HG03378 (cell line): ENCODE results near the gene CAVIN2.
"Not testable (repeated sequence)": the region's sequence is repeated elsewhere in the genome, so short reads cannot be mapped to it uniquely, and the experiment has no call there.

Experiments
- ATAC-seq: cut with Tn5 transposase; IDR thresholded peaks from one replicate; pipeline ENCODE4 v1.9.1; 2021; ENCODE audit warnings: mild to moderate bottlenecking, moderate library complexity; ENCODE audit not compliant: unreplicated experiment

The CAVIN2 gene

DNA sequence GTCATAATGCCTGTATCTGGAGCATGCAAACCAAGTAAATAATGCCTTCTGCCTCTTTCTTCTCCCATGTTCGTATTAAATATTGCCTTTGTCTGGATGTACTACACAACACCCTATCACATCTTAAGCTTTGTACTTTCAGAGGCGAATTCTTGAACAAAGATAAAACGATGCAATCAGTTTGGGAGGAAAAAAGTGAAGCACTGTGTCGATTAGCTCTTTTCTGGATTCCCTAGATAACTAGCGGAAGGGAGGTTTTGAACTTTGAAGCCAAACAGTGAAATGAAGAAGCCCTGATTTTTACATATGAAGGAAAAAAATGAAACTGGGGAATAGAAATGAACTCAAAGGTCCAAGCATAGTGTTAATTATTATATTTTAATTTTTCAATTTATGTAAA lies 44.7 kb downstream of the CAVIN2 start:
- no peak for ATAC-seq

DNA sequence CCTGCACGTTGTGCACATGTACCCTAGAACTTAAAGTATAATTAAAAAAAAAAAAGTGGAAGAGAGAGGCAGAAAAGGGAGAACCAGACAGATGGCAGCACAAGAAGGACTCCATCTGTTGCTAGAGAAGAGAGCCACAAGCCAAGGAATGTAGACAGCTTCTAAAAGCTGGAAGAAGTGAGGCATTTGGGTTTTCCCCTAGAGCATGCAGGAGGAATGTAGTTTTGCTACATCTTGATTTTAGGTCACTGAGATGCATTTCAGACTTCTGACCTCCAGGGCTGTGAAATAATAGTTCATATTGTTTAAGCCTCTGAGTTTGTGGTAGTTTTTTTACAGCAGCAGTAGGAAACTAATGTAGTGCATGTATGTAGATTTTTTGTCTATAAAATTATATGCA lies 46.0 kb downstream of the CAVIN2 start:
- ATAC-seq, result no peak

- ATAC-seq, result no peak
Observed at GRCh38 chr2:191799526-191799925, 47.4 kb downstream of the CAVIN2 start.

- no peak for ATAC-seq
Observed at GRCh38 chr2:191797942-191798876, 48.7 kb downstream of the CAVIN2 start.

DNA sequence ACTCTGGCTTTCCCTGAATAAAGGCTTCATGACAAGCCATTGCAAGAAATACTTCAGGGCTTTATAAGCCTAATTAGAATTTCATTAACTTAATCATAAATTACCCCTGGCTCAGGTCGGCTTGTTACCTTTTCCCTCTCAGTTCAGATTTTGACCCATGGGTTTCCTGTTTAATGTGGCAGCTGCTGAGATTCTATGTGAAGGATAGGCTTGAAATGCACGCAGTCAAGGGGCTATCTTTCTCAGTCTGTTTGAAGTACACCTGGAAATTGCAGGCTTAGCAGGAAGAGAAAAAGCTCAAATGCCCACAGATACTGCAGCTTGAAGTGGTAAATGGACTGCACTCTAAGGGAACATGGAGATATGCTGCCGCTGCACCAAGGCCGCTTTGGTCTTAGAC lies 49.4 kb downstream of the CAVIN2 start:
- no peak for ATAC-seq

- ATAC-seq, result no peak
Observed at GRCh38 chr2:191795715-191796114, 51.2 kb downstream of the CAVIN2 start.

DNA sequence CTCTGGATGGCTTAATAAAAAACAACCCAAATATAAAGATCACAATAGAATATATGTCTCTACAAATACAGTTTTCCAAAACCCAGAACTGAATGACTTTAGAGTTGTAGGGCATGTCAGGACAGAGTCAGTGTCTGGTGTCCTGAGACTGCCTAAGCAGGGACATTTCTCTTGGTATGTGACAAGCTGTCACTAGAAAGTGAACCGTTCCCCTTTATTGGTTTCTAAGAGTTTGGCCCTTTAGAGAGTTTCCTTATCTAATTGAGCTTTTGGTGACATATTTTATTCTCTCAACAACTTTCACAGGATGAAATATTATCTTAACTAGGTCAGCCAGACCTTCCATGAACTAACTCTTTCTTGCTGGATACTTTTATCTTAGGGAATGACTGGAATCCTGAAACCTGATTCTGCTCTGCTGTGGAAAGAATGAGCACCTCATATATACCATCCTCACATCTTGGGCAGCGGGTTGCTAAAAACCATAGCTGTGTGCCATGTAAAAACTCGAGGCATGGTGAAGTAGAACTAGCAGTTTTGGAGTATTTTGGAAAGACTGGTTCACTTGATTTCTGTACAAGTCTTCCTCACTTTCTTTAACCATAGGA lies 54.8 kb downstream of the CAVIN2 start:
- ATAC-seq, result no peak

DNA sequence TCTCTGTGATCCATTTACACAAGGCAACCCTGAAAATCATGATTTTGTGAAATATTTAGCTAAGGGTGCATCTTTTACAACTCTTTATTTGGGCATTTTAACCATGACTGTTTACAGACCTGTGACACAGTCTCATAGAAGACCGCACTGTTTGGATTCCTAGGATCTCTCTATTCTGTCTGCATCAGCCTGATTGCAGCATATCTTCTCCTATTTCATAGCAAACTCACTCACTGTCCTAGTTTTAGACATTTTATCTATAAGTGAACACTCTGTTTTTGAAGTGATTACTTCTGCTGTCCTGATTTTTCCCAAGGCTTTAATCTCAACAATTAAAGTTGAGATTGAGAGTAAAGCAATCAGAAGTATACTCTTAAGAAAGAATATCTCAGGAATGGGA lies 56.2 kb downstream of the CAVIN2 start:
- no peak for ATAC-seq

DNA sequence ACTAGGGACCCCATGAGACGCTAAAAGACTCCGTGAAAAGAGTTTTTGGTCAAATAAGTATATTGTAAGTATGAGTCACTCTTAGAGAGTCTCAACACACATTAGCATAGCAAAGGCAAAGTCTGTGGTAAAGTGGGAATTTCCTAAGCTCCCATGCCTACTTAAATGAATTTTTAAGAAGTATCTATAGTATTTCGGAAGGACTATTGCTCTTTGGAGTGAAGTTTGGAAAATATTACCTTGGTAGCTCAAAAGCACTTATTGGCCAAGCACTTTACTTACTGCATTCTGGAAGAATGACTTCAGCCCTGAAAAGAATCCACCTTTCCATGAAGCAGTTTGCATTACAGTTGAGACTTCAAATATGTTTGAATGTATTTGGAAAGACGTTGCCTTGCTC lies 57.1 kb downstream of the CAVIN2 start:
- ATAC-seq, result no peak

GRCh38 chr2:191786694-191787093 lies 60.2 kb downstream of the CAVIN2 start:
- ATAC-seq, result no peak

DNA sequence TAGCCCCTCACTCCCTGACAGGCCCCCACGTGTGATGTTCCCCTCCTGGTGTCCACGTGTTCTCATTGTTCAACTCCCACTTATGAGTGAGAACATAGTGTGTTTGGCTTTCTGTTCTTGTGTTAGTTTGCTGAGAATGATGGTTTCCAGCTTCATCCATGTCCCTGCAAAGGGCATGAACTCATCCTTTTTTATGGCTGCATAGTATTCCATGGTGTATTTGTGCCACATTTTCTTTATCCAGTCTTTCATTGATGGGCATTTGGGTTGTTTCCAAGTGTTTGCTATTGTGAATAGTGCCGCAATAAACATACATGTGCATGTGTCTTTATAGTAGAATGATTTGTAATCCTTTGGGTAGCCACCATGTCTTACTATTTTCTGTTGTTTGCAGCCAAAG lies 61.2 kb downstream of the CAVIN2 start:
- ATAC-seq, result not testable (repeated sequence)
